DND-41 (cell line): Measurements from ENCODE around the gene C3orf20.

Experiments
- EZH2 ChIP-seq: IDR thresholded peaks from 3 replicates; pipeline ENCODE4 v1.6.1; 2012; ENCODE audit warnings: borderline replicate concordance, low read depth, mild to moderate bottlenecking, moderate library complexity, low read length, inconsistent platforms; ENCODE audit not compliant: severe bottlenecking
- TF ChIP-seq, protein P1 (sequence below): IDR thresholded peaks from 2 replicates; pipeline ENCODE4 v1.5.1; 2012; ENCODE audit warnings: borderline replicate concordance, low read length, moderate library complexity, mild to moderate bottlenecking; ENCODE audit not compliant: poor library complexity, severe bottlenecking; ENCODE audit errors: extremely low read depth

DNA sequence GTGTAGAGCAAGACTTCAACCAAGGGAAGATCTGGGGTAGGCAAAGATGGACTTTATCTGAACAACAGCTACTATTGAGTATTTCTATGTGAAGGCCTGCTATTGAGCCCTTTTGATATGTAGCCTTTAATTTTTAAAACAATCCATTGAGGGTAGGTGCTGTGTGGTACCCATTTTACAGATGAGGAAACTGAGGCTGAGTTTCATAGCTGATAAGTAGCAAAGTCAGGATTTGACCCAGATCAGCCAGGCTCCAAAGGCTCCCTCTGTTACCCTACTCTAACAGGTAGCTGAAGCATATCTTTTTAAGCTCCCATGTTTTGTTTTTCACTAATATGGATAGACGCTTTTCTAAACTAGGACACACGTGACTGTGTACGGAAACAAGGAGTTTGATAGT lies 141.4 kb downstream of the C3orf20 start:
- TF ChIP-seq EZH2, result no peak
- TF ChIP-seq, protein P1, sequence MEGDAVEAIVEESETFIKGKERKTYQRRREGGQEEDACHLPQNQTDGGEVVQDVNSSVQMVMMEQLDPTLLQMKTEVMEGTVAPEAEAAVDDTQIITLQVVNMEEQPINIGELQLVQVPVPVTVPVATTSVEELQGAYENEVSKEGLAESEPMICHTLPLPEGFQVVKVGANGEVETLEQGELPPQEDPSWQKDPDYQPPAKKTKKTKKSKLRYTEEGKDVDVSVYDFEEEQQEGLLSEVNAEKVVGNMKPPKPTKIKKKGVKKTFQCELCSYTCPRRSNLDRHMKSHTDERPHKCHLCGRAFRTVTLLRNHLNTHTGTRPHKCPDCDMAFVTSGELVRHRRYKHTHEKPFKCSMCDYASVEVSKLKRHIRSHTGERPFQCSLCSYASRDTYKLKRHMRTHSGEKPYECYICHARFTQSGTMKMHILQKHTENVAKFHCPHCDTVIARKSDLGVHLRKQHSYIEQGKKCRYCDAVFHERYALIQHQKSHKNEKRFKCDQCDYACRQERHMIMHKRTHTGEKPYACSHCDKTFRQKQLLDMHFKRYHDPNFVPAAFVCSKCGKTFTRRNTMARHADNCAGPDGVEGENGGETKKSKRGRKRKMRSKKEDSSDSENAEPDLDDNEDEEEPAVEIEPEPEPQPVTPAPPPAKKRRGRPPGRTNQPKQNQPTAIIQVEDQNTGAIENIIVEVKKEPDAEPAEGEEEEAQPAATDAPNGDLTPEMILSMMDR, result no peak
